Activated T-cell treated with anti-CD3 and anti-CD28 coated beads, Interleukin-2, amount 50 U/mL, for 72 hours (primary cell): ENCODE data around the gene ASTN2. TPM values are rescaled to one million over a fixed set of nuclear protein-coding genes. Genes with fewer than 3 reads are reported as not detected.
A peak's percentile ranks its signal among the peaks of the same experiment; 100 is the strongest.

Experiments used
- ATAC-seq, 2 donors: fragments of 150-1000 bp; cut with Tn5 transposase; replicated peaks in 1 of 2; 2 replicates each; pipeline ENCODE4 v1.10.0; 2021; ENCODE audit warnings: moderate library complexity in 2 of 2, mild to moderate bottlenecking in 1 of 2
- DNase-seq, 2 donors: peaks; one replicate each; pipeline ENCODE4 v3.0.0; 2021 to 2022; ENCODE audit warnings: mixed read lengths in 1 of 2
- H3K27ac Mint-ChIP-seq: one replicate; pipeline ENCODE4 v1.8.0; 2022; ENCODE audit warnings: mild to moderate bottlenecking, moderate library complexity, mixed read lengths
- H3K27me3 Mint-ChIP-seq: one replicate; pipeline ENCODE4 v1.8.0; 2022; ENCODE audit warnings: low read depth, mixed read lengths
- H3K36me3 Mint-ChIP-seq, 2 donors: one replicate each; pipeline ENCODE4 v1.8.0; 2022; ENCODE audit warnings: mixed read lengths in 2 of 2, mild to moderate bottlenecking in 1 of 2; ENCODE audit not compliant: insufficient read depth in 2 of 2
- H3K4me1 Mint-ChIP-seq: one replicate; pipeline ENCODE4 v1.8.0; 2022; ENCODE audit warnings: low read depth, mixed read lengths
- H3K4me3 Mint-ChIP-seq, 2 donors: one replicate each; pipeline ENCODE4 v1.8.0; 2022; ENCODE audit warnings: mild to moderate bottlenecking in 2 of 2, mixed read lengths in 2 of 2, moderate library complexity in 2 of 2
- H3K9me3 Mint-ChIP-seq, 2 donors: one replicate each; pipeline ENCODE4 v1.8.0; 2022; ENCODE audit warnings: mixed read lengths in 2 of 2
- total RNA-seq, 2 donors: library from RNA; stranded (reverse); gene quantifications; one replicate each; pipeline ENCODE4 v1.2.3, GENCODE V29; 2022

Gene ASTN2
- total RNA-seq, 2 donors from 2014 or later, result 4.2 to 5.6 TPM

DNA sequence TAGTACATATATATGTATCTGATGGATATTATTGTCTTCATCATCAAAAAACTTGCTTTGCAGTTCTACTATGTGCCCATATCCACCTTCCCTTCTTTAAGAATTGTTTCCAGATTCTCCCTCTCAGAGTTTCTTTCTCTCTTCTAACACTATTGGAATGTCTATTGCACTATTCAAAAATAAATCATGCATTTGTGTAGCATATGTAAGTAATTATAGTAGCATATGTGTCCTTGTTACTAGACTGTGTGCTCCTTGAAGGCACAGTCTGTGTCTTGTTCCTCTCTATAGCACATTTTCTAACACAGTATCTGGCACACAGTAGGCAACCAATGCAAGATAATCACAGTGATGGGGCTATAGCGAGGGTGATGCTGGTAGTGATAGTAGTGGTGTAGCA, 771.2 kb downstream of the ASTN2 start:
- Mint-ChIP-seq H3K27ac (no peak overlapping the region), H3K4me1 (no peaks in the 10 kb centered on the region), H3K9me3 (no peaks in the 10 kb centered on the region), H3K27me3 (no peaks in the 10 kb centered on the region), H3K36me3 (no peaks in the 10 kb centered on the region), H3K4me3 (no peak overlapping the region)
- DNase-seq (no peak), ATAC-seq (no peak)

DNA sequence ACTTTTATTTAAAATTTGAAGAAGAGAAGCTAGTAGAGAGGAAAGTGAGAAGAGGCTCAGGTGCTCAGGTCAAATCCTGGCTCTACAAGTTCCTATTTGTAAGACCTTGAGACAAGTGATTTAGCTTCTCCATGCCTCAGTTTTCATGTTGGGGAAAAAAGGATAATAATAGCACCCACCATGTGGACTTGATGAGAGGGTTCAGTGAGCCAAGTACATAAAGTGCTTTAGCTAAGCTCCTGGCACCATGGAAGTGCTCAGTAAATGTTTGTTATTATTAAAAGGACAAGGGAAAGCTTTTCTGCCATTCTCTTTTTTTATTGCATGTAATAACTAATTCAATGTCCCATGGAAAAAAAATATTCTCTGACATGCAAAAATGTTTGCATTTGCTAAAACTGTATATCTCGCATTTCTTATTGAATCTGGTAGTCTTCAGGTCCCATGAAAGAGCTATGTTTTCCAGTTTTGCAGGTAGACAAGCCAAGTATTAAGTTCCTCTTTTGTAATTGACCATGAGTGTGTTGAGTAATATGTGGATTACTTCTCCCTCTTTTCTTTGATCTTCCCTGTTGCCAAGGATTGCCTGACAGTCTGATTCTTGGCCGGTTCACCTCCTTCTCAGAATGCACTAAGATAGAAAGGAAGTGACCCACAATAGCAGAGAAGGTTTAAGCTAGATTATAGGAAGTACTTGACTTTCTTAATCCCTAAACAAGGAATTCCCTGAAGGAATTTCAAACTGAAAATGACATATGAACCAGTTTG, 773.4 kb downstream of the ASTN2 start:
- no peaks in the 10 kb centered on the region for H3K36me3 Mint-ChIP-seq
- no peak for ATAC-seq
- no peaks in the 10 kb centered on the region for H3K4me1 Mint-ChIP-seq
- no peaks in the 10 kb centered on the region for H3K9me3 Mint-ChIP-seq
- H3K27ac Mint-ChIP-seq, result no peak overlapping the region
- no peak for DNase-seq
- no peaks in the 10 kb centered on the region for H3K27me3 Mint-ChIP-seq
- H3K4me3 Mint-ChIP-seq, result no peak overlapping the region

DNA sequence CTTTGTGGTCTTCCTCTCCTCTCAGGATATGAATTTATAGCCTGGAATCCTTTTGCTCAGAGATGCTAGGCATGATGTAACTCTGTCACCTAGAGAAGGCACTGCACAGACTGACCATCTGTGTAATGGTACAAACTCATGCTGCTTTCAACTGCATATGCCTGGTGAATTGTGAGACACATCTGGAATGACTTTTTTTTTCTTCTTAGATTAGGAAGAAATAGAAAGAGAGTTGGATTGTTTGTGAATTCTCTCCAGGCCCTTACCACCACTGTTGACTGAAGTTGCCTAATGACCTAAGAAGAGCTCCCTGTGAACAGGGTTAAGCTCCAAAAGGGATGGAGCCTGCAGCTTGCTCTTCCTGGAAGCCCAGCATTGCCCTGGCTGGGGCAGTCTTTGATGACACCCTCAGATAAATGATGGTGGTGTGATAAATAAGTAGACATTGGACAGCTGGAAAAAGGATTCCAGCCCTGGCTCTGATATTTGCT, 775.6 kb downstream of the ASTN2 start:
- no peaks in the 10 kb centered on the region for H3K27me3 Mint-ChIP-seq
- no peak for ATAC-seq
- no peaks in the 10 kb centered on the region for H3K9me3 Mint-ChIP-seq
- DNase-seq, result no peak
- H3K36me3 Mint-ChIP-seq, result no peaks in the 10 kb centered on the region
- no peak overlapping the region for H3K27ac Mint-ChIP-seq
- H3K4me1 Mint-ChIP-seq, result no peaks in the 10 kb centered on the region
- H3K4me3 Mint-ChIP-seq, result no peak overlapping the region

DNA sequence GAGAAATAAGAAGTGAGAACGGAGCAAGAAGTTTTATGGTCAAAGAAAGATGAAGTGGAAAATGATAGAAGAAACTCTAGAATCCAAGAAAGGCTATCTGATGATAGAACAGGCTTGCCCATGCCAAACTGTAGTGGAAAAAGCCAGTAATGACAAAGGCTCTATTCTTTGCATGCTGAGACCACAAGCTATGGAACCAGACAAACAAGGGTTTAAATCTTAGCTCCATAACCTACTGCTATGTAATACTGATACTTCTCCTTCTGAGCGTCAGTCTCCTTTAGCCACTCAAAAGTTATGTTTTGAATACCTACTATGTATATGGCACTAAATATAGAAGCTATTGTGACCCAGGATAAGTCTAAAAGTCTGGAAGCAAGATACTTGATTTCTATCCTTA, 778.9 kb downstream of the ASTN2 start:
- H3K4me1 Mint-ChIP-seq, result peaks cover 4% of the 10 kb centered on the region
- no peak overlapping the region for H3K27ac Mint-ChIP-seq
- DNase-seq, result no peak
- no peaks in the 10 kb centered on the region for H3K27me3 Mint-ChIP-seq
- no peaks in the 10 kb centered on the region for H3K9me3 Mint-ChIP-seq
- peak in 1 of 2 donors; percentile 49 for ATAC-seq
- H3K36me3 Mint-ChIP-seq, result peaks cover 1 to 2% of the 10 kb centered on the region in 2 donors
- no peak overlapping the region for H3K4me3 Mint-ChIP-seq

DNA sequence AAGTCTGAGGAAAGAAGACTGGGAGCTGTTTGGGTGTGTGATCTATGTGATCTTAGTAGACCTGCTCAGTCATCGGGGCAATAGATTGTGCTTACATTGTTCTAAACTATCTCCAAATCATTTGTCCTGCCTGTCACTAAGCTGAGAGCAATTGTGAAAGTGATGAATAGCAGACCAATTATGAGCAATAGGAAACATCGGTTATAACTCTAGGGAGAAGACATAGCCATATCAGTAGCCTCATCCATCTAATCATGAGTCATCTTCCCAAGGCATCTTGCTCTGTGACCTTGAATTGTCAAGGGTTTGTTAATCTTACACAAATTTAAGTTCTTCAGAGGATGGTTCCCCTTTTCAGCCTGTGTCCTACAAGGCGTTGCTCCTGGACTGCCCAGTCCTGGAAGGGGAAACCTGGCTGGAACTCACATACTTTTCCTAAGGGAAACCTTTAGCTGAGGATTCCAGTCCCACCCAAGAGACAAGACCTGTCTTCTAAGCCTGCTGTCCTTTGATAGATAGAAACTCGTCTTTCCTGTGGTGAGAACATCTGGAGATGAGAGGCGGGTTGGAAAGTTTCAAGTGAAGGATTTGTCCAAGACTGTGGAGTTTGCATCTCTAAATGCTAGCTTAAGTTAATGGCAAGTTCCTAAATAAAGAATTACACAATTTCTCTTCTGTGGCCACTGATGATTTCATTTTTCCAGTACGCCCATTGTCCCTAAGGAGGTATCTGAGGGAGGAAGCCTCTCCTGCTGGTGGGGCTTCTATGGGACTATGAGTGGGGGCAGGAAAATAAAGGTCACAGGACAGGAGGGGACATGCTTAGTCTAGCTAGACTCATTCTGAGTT, 781.6 kb downstream of the ASTN2 start:
- Mint-ChIP-seq H3K27ac (no peak overlapping the region), H3K36me3 (peaks cover 1 to 2% of the 10 kb centered on the region in 2 donors), H3K27me3 (no peaks in the 10 kb centered on the region), H3K4me1 (peaks cover 4% of the 10 kb centered on the region), H3K9me3 (no peaks in the 10 kb centered on the region), H3K4me3 (no peak overlapping the region)
- no peak for DNase-seq
- ATAC-seq, result peak in 1 of 2 donors; percentile 73

DNA sequence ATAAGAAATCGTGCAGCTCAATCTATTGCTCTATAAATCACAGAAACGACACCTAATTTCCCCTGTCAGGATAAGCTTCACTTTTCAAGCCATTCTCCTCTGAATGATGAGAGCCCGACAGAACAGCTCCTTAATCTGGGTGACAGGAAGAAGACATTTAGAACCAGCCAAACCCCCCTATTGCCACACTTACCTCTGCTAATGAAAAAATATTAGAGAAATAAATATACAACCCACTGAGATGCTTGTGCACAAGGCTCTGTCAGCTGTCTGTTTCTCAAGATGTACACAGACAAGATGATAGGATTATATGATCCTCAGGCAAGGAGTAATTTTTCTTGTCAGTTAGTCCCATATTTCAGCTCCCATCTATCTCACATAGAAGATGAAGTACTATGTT, 785.2 kb downstream of the ASTN2 start:
- Mint-ChIP-seq H3K36me3 (peaks cover 1 to 2% of the 10 kb centered on the region in 2 donors), H3K9me3 (peaks cover 0 to 1% of the 10 kb centered on the region in 2 donors), H3K27ac (no peak overlapping the region), H3K27me3 (no peaks in the 10 kb centered on the region), H3K4me3 (no peak overlapping the region), H3K4me1 (peaks cover 4% of the 10 kb centered on the region)
- no peak for DNase-seq
- ATAC-seq, result no peak

DNA sequence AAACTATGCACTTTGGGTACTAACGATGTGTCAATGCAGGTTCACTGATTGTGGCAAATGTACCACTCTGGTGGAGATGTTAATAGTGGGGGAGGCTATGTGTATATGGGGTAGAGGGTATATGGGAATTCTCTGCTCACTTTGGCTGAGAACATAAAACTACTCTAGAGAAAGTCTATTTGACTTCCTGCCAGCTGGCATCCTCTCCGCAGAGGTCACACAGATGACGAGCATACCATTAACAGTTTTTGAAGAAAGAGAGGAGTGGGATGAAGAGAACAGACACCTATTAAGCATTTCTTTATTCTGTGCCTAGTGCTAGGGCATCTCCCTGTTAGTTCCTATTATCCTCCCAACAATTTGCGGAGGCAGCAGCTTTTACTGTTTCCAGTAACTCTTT, 786.1 kb downstream of the ASTN2 start:
- Mint-ChIP-seq H3K4me1 (peaks cover 2% of the 10 kb centered on the region), H3K27me3 (no peaks in the 10 kb centered on the region), H3K27ac (no peak overlapping the region), H3K9me3 (peaks cover 0 to 1% of the 10 kb centered on the region in 2 donors), H3K4me3 (no peak overlapping the region), H3K36me3 (peaks cover 1% of the 10 kb centered on the region in 2 donors)
- ATAC-seq (no peak), DNase-seq (no peak)

DNA sequence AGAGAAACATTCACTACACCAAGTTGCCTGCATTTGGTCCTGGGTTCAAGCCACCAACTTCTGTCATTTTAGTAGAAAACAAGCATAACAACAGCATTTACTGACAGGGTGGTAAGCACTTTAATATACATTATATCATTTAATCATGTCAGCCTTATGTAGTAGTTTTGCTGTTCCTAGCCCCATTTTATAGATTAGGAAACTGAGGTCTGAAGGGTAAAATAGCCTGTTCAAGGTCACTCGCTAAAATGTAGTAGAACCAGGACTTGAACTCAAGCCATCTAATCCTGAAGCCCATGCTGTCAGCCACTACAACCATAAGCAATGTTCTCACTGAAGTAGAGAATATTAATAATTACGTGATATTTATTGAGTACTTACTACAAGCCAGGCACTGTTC, 787.4 kb downstream of the ASTN2 start:
- no peak for ATAC-seq
- no peaks in the 10 kb centered on the region for H3K27me3 Mint-ChIP-seq
- peaks cover 0 to 1% of the 10 kb centered on the region in 2 donors for H3K36me3 Mint-ChIP-seq
- H3K9me3 Mint-ChIP-seq, result peaks cover 0 to 1% of the 10 kb centered on the region in 2 donors
- DNase-seq, result no peak
- H3K27ac Mint-ChIP-seq, result no peak overlapping the region
- H3K4me3 Mint-ChIP-seq, result no peak overlapping the region
- H3K4me1 Mint-ChIP-seq, result no peaks in the 10 kb centered on the region

DNA sequence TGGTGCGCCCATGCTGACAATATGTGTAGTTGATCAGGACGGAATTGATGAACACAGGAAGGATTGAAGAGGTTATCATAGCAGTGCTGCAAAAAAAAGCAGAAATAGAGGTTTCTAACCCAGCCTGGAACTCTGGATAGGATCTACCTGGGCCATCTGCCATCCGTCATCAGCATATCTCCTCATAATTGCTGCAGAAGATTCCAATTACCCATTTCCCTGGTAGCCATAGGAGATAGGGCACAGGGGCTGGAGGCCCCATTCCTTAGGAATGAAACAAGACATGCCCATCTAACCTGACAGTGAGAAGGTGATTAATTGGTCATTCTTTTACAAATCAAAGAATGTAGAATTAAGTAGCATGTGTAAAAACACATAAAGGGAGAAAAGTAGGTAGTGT, 788.1 kb downstream of the ASTN2 start:
- DNase-seq (no peak), ATAC-seq (no peak)
- Mint-ChIP-seq H3K36me3 (peaks cover 0 to 1% of the 10 kb centered on the region in 2 donors), H3K4me3 (no peak overlapping the region), H3K27me3 (no peaks in the 10 kb centered on the region), H3K9me3 (peaks cover 0 to 1% of the 10 kb centered on the region in 2 donors), H3K4me1 (no peaks in the 10 kb centered on the region), H3K27ac (no peak overlapping the region)

DNA sequence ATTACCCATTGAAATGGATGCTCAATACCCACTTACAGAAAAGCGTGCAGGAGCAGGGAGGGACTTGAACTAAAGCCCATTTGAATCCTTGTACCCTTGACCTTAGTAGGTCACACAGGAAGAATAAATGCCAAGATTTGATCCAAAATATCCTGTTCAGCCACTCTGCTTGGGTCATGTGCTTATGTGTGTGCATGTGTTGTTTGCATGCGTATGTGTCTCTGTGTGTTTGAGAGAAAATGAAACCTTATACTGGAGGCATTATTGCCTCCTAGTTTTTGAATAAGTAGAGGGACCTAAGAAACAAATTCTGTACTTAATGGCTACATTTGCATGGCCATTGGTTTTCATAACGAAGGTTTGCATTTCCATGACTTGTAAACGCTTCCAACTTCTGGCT, 791.1 kb downstream of the ASTN2 start:
- H3K9me3 Mint-ChIP-seq, result peaks cover 0 to 1% of the 10 kb centered on the region in 2 donors
- H3K27me3 Mint-ChIP-seq, result no peaks in the 10 kb centered on the region
- no peak overlapping the region for H3K27ac Mint-ChIP-seq
- no peak for DNase-seq
- ATAC-seq, result no peak
- no peaks in the 10 kb centered on the region for H3K36me3 Mint-ChIP-seq
- no peak overlapping the region for H3K4me3 Mint-ChIP-seq
- no peaks in the 10 kb centered on the region for H3K4me1 Mint-ChIP-seq

DNA sequence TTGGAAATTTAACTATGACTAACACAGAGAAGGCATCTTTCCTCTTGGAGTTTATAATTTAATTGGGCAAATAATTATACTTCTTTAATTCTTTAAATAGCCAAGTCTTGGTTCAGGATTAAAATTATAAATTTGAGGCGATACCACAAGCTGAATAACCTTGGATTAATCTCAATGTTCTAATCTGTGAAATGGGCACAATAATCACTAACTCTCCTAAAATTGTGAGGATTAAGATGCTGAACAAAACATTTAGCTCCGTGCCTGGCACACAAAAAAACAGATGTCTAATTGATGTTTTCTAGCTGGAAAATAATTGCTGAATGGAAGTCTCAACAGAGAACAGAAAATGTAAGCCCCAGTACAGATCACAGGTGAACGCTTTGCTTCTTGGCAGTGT, 797.5 kb downstream of the ASTN2 start:
- Mint-ChIP-seq H3K4me1 (no peaks in the 10 kb centered on the region), H3K27ac (no peak overlapping the region), H3K9me3 (peaks cover 4 to 8% of the 10 kb centered on the region in 2 donors), H3K36me3 (peaks cover 12 to 19% of the 10 kb centered on the region in 2 donors), H3K27me3 (no peaks in the 10 kb centered on the region), H3K4me3 (no peak overlapping the region)
- no peak for ATAC-seq
- DNase-seq, result no peak

DNA sequence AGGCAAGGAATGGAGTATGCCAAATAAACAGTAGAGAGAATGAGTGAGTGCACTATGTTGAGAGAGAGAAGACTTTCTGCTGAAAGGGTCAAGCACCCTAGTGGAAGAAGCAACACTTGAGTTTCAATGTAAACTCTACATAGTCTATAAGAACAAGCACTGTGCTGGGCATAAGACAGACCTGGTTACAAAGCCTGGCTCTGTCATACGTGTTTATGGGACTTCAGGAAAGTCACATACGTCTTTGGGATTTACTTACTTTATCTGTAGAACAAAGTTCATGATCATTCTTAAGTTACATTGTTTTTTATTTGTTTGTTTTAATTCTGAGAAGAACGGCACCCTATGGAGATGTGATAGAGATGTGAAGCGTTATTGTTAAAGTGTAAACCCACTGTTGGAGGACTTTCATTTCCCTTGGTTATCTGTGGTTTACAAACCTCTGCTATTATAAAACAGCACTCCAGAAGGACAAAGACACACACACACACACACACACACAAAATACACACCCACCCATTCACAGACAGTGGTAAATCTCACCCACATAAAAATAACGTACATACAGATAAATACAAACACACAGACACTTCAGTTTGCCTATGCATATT, 798.4 kb downstream of the ASTN2 start:
- Mint-ChIP-seq H3K4me3 (no peak overlapping the region), H3K27ac (no peak overlapping the region), H3K27me3 (no peaks in the 10 kb centered on the region), H3K36me3 (peaks cover 14 to 22% of the 10 kb centered on the region in 2 donors), H3K4me1 (no peaks in the 10 kb centered on the region), H3K9me3 (peaks cover 4 to 8% of the 10 kb centered on the region in 2 donors)
- DNase-seq, result no peak
- ATAC-seq, result no peak

DNA sequence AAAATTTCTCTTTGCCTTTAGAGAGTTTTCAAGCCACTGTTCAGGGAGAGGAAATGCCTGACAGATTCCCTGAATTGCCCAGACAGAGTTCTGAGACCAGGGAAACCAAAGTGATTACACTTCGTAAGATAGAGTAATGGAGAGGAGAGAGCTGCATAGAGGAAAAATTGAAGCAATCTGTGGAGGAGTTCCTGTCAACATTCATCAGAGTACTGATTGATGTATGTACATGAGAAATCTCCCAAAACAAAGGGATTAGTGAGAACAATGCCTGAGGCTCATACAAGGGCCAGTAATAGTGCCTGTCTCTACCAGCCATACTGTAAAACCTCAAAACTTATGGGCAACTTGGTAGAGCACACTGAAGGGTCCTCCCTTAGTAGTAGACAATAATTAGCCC, 806.8 kb downstream of the ASTN2 start:
- Mint-ChIP-seq H3K36me3 (peaks cover 10 to 16% of the 10 kb centered on the region in 2 donors), H3K9me3 (peaks cover 3 to 4% of the 10 kb centered on the region in 2 donors)
- DNase-seq, result no peak

More for the DNA sequence above, 806.8 kb downstream of the ASTN2 start:
- ATAC-seq, result no peak
- H3K27ac Mint-ChIP-seq, result no peak overlapping the region
- H3K4me1 Mint-ChIP-seq, result no peaks in the 10 kb centered on the region
- H3K4me3 Mint-ChIP-seq, result no peak overlapping the region
- H3K27me3 Mint-ChIP-seq, result no peaks in the 10 kb centered on the region
